HG03520 (cell line): ENCODE measurements around the gene KRT37.

Experiments used
- ATAC-seq: cut with Tn5 transposase; IDR thresholded peaks from one replicate; pipeline ENCODE4 v1.9.1; 2021; ENCODE audit warnings: mild to moderate bottlenecking, moderate library complexity; ENCODE audit not compliant: unreplicated experiment

KRT37 gene

GRCh38 chr17:41424111-41424635 is at the start of gene KRT37:
Gene KRT37 (minus strand): TSS chr17:41424585. CDS start chr17:41424523, 62 bp downstream.
- ATAC-seq: no peak

GRCh38 chr17:41468346-41468745 is 44.0 kb upstream of the KRT37 start:
- no peak for ATAC-seq

GRCh38 chr17:41467561-41467960 is 43.2 kb upstream of the KRT37 start:
- no peak for ATAC-seq

- no peak for ATAC-seq
Observed at GRCh38 chr17:41466988-41467387, 42.6 kb upstream of the KRT37 start, which contains the start of gene KRT32. Gene KRT32 (minus strand): TSS chr17:41467386. CDS start chr17:41467325, 61 bp downstream.

GRCh38 chr17:41464682-41465081 is 40.3 kb upstream of the KRT37 start:
- no peak for ATAC-seq

- no peak for ATAC-seq
Observed at GRCh38 chr17:41464173-41464572, 39.8 kb upstream of the KRT37 start.

GRCh38 chr17:41463746-41464145 is 39.4 kb upstream of the KRT37 start:
- ATAC-seq: no peak

GRCh38 chr17:41462705-41463104 is 38.3 kb upstream of the KRT37 start:
- no peak for ATAC-seq

- no peak for ATAC-seq
Observed at GRCh38 chr17:41457676-41458075, 33.3 kb upstream of the KRT37 start.

- ATAC-seq: no peak
Observed at GRCh38 chr17:41456204-41456603, 31.8 kb upstream of the KRT37 start.

GRCh38 chr17:41455236-41455635 is 30.9 kb upstream of the KRT37 start:
- no peak for ATAC-seq

GRCh38 chr17:41453066-41453465 is 28.7 kb upstream of the KRT37 start:
- ATAC-seq: no peak

GRCh38 chr17:41452281-41452680 is 27.9 kb upstream of the KRT37 start:
- ATAC-seq: no peak

- no peak for ATAC-seq
Observed at GRCh38 chr17:41451154-41451728, 26.9 kb upstream of the KRT37 start.

- no peak for ATAC-seq
Observed at GRCh38 chr17:41449008-41449407, 24.6 kb upstream of the KRT37 start.

- no peak for ATAC-seq
Observed at GRCh38 chr17:41448506-41448905, 24.1 kb upstream of the KRT37 start.

- ATAC-seq: no peak
Observed at GRCh38 chr17:41446806-41447205, 22.4 kb upstream of the KRT37 start.

- ATAC-seq: no peak
Observed at GRCh38 chr17:41444640-41445039, 20.3 kb upstream of the KRT37 start.

- no peak for ATAC-seq
Observed at GRCh38 chr17:41444186-41444585, 19.8 kb upstream of the KRT37 start.

GRCh38 chr17:41442739-41443138 is 18.4 kb upstream of the KRT37 start:
- no peak for ATAC-seq

- ATAC-seq: no peak
Observed at GRCh38 chr17:41440531-41441033, 16.2 kb upstream of the KRT37 start, which contains the start of gene KRT38. Gene KRT38 (minus strand): TSS chr17:41440983. CDS start chr17:41440921, 62 bp downstream.

GRCh38 chr17:41439375-41439774 is 15.0 kb upstream of the KRT37 start:
- ATAC-seq: no peak

- no peak for ATAC-seq
Observed at GRCh38 chr17:41437769-41438168, 13.4 kb upstream of the KRT37 start.
